ENCODE results near the gene NUDT6. TPM values are rescaled to one million over a fixed set of nuclear protein-coding genes. Genes with fewer than 3 reads are reported as not detected.
A peak's percentile ranks its signal among the peaks of the same experiment; 100 is the strongest.

NUDT6 gene
- total RNA-seq, 4 donors from 2014 or later, result 1.9 to 7.8 (median 4.4) TPM

GRCh38 chr4:122928930-122929329, 6.5 kb upstream of the NUDT6 start:
- no peak overlapping the region for H3K27ac ChIP-seq
- peaks cover 0 to 13% (median 4%) of the 10 kb centered on the region in 3 donors for H3K4me1 ChIP-seq
- H3K4me3 ChIP-seq, result no peak overlapping the region
- no peak for ATAC-seq
- WGBS, 2 donors (ENCODE audit: low coverage in 1 of 2), result 50 to 60% methylated on average over 1 of the region's 1 CpG
- H3K36me3 ChIP-seq, result peaks cover 0 to 49% of the 10 kb centered on the region in 2 donors
- H3K27me3 ChIP-seq, result no peaks in the 10 kb centered on the region
- H3K9me3 ChIP-seq, result no peaks in the 10 kb centered on the region
- no peak for TF ChIP-seq EP300 (IDR thresholded peaks at IDR 0.05)
- no peak for TF ChIP-seq POLR2AphosphoS5 (IDR thresholded peaks at IDR 0.05)
- no peak for TF ChIP-seq POLR2A (IDR thresholded peaks at IDR 0.05)
- TF ChIP-seq CTCF (IDR thresholded peaks at IDR 0.05), result no peak

GRCh38 chr4:122922877-122923511, 597 bp upstream of the NUDT6 start:
- Histone ChIP-seq H3K4me1 (peaks cover 0 to 28% (median 8%) of the 10 kb centered on the region in 3 donors), H3K4me3 (peak overlapping the region; percentile 72 to 83), H3K27ac (peak overlapping the region; percentile 6 to 84 (median 80)), H3K36me3 (peaks cover 0 to 4% of the 10 kb centered on the region in 2 donors), H3K9me3 (no peaks in the 10 kb centered on the region), H3K27me3 (no peaks in the 10 kb centered on the region)
- WGBS, 2 donors (ENCODE audit: low coverage in 1 of 2), result 0 to 1% methylated on average over 11 to 15 of the region's 34 CpGs
- peak; percentile 94 for ATAC-seq
- no peak for TF ChIP-seq POLR2A (IDR thresholded peaks at IDR 0.05)
- peak; percentile 14 for TF ChIP-seq POLR2AphosphoS5 (IDR thresholded peaks at IDR 0.05)
- no peak for TF ChIP-seq EP300 (IDR thresholded peaks at IDR 0.05)

GRCh38 chr4:122921300-122921699, 1.1 kb downstream of the NUDT6 start:
- no peaks in the 10 kb centered on the region for H3K27me3 ChIP-seq
- H3K36me3 ChIP-seq, result peaks cover 0 to 6% of the 10 kb centered on the region in 2 donors
- H3K4me3 ChIP-seq, result peak overlapping the region; percentile 72 to 83
- peaks cover 0 to 28% (median 8%) of the 10 kb centered on the region in 3 donors for H3K4me1 ChIP-seq
- TF ChIP-seq EP300 (IDR thresholded peaks at IDR 0.05) (no peak), CTCF (IDR thresholded peaks at IDR 0.05) (no peak), POLR2A (IDR thresholded peaks at IDR 0.05) (no peak), POLR2AphosphoS5 (IDR thresholded peaks at IDR 0.05) (no peak)
- 70% methylated on average over 4 of the region's 5 CpGs; no CpG with 5 or more reads in 1 of the 2 donors for WGBS, 2 donors (ENCODE audit: low coverage in 1 of 2)
- ATAC-seq, result no peak
- peak overlapping the region in 2 of 4 donors; percentile 83 to 84 for H3K27ac ChIP-seq
- no peaks in the 10 kb centered on the region for H3K9me3 ChIP-seq

- WGBS, 2 donors (ENCODE audit: low coverage in 1 of 2), result 86 to 87% methylated on average over 3 to 5 of the region's 5 CpGs
- H3K9me3 ChIP-seq, result no peaks in the 10 kb centered on the region
- TF ChIP-seq CTCF (IDR thresholded peaks at IDR 0.05) (no peak), EP300 (IDR thresholded peaks at IDR 0.05) (no peak), POLR2AphosphoS5 (IDR thresholded peaks at IDR 0.05) (no peak), POLR2A (IDR thresholded peaks at IDR 0.05) (no peak)
- no peaks in the 10 kb centered on the region for H3K27me3 ChIP-seq
- peaks cover 0 to 10% of the 10 kb centered on the region in 2 donors for H3K36me3 ChIP-seq
- ATAC-seq, result no peak
- peaks cover 0 to 28% (median 8%) of the 10 kb centered on the region in 3 donors for H3K4me1 ChIP-seq
- no peak overlapping the region for H3K4me3 ChIP-seq
- no peak overlapping the region for H3K27ac ChIP-seq
Measured at GRCh38 chr4:122920473-122920872, 1.9 kb downstream of the NUDT6 start.

- WGBS, 2 donors (ENCODE audit: low coverage in 1 of 2), result 59 to 80% methylated on average over 4 to 5 of the region's 5 CpGs
- ATAC-seq, result no peak
- Histone ChIP-seq H3K4me3 (no peak overlapping the region), H3K4me1 (peaks cover 0 to 9% (median 0%) of the 10 kb centered on the region in 3 donors), H3K27me3 (no peaks in the 10 kb centered on the region), H3K9me3 (no peaks in the 10 kb centered on the region), H3K27ac (no peak overlapping the region), H3K36me3 (peaks cover 0 to 16% of the 10 kb centered on the region in 2 donors)
- TF ChIP-seq POLR2AphosphoS5 (IDR thresholded peaks at IDR 0.05) (no peak), EP300 (IDR thresholded peaks at IDR 0.05) (no peak), POLR2A (IDR thresholded peaks at IDR 0.05) (no peak), CTCF (IDR thresholded peaks at IDR 0.05) (no peak)
Measured at GRCh38 chr4:122917731-122918130, 4.7 kb downstream of the NUDT6 start.

Data from gastroesophageal sphincter (tissue), 4 donors.